ENCODE measurements around the gene PAK6.
A peak's percentile ranks its signal among the peaks of the same experiment; 100 is the strongest.

The PAK6 gene

DNA sequence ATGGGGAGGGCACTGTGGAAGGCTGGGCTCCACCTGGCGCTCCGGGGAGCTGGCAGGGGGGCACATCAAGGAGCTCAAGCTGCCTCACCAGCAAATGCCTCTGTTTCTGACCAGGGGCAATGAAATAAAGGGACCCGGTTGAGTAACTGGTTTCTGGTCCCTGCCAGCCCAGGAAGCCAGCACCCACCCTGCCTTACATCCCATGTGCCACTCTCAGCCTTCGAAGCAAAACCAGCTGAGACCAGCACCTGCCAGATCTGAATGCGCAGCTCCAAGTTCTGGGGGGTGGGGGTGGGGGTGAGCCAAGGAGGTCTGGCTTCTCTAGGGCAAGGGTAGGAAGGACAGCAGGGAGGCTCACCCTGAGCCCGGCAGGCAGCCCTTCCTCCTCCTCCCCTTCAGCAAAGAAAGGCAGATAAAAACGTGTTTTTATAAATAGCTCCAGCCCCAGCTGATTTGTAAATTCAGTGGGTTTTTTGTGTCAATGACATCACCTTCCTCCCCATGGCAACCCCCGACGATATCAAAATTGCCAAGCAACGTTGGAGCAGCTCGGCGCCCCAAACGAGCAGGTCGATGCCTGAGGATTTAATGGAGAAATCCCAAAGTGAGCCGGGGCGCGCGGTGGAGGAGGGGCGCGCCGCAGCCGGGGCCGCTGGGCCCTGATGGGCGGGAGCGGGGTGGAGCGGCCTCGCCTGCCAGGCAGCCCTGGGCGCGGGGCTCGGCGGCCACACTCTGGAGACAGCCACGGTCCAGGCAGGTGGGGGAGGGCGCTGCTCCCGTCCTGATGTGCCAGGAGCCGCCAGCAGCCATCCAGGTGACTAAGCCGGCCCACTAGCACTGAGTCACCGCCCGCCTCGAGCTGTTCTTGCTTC is at the start of gene PAK6:
Gene PAK6 (plus strand): TSS at position 532 of the 872 bp plus-strand sequence. CDS start 25,723 bp downstream, outside the sequence.
- DNase-seq, result no peak

DNA sequence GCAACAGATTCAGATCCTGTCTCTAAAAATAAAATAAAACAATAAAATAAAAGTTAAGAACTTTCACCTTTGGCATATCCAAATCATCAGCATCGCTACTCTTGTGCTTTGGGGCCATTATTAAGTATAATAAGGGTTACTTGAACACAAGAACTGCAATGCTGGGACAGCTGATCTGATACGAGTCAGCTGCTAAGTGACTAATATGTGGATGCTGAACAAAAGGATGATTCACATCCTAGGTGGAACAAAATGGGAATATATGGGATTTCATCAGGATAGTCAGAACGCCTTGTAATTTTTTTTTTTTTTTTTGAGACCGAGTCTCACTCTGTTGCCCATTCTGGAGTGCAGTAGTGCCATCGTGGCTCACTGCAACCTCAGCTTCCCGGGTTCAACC is 48.3 kb upstream of the PAK6 start:
- DNase-seq, result no peak

DNA sequence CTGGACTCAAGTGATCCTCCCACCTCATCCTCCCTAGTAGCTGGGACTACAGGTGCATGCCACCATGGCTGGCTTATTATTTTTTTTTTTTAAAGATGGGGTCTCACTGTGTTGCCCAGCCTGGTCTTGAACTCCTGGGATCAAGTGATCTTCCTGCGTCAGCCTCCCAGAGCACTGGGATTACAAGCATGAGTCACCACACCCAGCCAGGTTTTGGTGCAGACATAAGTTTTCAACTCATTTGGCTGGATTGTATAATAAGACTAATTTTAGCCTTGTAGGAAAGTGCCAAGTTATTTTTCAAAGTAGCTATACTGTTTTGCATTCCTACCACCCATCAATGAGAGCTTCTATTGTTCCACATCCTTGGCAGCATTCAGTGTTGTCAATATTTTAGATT is 45.9 kb upstream of the PAK6 start:
- no peak for DNase-seq

DNA sequence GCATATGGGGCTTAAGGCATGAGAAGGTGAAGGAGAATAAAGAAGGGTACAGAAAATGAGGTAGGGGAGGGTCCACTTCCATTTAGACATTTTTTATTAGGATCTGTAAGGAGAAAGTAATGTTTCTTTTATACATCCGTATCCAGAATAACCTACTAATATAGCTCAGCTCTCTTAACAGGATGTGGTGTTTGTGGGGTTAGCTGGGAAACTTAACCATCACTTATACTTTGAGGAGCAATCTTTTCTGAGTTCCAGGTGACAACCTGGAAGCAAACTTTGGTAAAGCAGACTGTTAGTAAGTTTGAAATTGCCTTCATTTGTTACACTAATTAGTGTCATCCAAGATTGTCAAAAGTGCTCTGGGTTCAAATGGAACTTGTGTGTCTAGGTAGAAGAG is 41.4 kb upstream of the PAK6 start:
- no peak for DNase-seq

DNA sequence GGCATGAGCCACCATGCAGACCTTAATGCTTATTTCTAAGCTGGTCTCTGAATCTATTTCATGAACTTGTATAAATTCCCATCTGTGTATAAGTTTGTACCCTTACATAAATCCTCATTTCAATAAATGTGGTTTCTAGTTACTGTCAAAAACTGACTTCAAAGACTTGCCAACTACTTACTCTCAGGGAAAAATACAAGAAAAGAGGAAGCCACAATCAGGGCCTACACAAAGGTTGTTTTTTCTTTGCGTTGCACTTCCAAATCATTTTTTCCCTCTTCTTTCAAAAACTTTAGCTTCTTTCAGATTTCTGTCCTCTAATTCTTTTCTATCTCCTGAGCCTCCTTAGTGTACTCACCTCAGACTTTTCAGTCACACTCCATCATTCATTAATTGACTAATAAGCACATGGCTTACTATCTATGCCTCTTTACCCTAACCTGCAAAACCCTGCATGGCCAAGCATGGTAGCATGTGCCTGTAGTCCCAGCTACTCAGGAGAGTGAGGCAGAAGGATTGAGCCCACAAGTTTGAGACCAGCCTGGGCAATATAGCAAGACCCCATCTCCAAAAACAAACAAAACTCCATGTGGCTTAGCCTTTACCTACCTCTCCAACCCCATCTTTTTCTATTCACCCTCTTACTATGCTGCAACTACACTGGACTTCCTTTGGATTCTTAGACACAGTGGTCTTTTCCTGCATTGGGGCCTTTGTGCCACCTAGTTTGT is 40.3 kb upstream of the PAK6 start:
- no peak for DNase-seq

DNA sequence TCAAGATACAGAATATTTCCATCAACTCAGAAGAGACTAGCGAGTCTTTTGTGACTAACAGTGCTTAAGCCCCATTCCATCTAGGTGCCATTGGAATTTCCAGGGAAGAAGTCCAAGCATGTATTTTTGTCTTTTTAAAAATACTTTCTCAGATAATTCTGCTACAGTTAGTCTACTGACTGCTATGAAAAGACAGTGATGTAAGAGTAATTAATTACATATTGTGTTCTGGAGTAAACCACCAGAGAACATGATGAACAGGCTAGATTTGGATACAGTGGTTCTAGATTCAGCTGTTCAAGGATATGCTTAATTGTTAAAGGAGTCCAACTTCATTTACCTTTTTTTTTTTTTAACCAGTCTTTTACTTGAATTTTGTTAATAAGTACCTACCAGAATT is 34.8 kb upstream of the PAK6 start:
- DNase-seq, result no peak

DNA sequence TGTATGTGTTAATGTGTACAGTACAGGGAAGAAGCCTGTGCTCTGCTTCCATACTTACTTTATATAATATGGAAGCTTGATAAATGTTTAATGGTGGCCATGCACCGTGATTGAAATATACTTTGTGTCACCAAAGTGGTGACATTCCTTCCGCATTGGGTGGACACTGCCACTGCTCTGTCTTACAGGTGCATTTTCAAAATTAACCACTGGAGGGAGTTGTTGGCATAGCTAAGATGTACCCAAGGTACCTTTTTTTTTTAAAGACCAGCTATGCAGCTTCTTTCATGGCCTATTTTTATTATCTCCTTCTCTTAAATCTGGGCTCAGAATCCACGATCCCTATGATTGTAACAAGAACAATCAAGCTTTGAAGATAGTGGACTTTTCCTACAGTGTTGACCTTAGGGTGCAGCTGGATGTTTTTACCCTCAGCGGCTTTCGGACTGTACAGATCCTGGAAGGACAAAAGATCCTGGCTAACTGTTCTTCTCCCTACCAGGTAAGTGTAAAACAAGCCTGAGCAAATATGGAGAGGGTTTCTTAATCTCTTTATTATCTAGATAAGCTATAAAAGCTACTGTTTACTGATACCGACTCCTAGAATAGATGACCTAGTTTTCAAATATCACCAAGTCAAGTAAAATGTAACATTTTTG is 21.6 kb upstream of the PAK6 start:
- peak in 1 of 2 donors; percentile 73 for DNase-seq

DNA sequence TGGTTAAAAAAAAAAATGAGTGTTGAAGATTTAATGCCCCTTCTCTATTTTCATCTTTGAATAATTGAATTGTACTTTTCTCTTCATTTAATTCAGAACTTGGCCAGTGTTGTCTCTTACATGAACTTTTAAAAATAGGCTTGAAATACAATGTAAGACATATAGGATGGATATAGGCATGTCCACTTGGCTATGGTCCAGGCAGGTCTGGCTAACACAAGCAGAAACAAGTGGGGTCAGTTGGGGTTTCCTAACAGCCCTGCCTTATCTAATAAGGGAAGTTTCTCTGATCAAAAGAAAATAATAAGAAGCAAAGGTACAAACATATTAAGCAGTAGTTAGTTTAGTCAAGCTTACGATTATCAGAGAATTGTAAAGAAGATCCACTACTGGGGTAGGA is 19.1 kb upstream of the PAK6 start:
- no peak for DNase-seq

DNA sequence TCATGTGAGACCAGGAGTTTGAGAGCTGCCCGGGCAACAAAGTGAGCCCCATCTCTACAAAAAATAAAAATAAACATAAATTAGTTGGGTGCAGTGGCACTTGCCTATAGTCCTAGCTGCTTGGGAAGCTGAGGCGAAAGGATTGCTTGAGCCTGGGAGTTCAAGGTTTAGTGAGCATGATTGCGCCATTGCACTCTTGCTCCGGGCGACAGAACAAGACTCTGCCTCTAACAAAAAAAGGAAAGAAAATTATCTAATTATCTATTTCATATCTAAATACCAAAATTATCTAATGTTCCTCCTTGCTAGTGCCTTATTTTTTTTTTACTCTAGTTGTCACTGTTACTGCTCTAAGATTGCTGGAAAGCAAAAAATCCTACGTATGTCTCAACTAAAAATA is 16.7 kb upstream of the PAK6 start:
- no peak for DNase-seq

DNA sequence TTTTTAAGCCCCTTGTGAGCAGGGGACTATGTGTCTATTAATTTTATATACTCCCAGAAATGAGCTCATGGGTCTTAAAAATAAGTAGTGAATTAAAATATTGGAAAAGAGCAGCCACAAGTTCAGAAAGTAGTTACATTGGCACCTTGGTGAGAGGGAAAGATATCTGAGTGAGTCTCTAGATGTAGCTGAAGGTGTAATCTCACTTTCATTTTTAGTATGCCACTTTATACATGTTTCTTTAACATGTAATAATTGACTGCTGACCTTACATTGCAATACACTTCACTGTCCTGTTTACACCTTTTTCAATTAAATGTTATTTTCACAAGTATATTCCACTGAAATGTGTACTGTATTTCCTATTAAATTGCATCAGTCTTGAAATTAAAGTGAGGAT is 12.1 kb upstream of the PAK6 start:
- DNase-seq, result no peak

DNA sequence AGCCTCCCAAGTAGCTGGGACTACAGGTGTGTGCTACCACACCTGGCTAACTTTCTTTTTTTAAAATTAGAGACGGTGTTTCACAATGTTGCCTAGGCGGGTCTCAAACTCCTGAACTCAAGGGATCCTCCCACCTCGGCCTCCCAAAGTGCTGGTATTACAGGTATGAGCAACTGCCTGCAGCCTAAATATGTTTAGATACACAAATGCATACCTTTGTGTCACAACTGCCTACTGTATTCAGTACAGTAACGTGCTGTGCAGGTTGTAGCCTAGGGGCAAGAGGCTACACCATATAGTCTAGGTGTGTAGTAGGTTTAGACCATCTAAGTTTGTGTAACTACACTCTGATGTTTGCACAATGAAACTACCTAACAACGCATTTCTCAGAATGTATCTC is 9.5 kb upstream of the PAK6 start:
- DNase-seq, result no peak

DNA sequence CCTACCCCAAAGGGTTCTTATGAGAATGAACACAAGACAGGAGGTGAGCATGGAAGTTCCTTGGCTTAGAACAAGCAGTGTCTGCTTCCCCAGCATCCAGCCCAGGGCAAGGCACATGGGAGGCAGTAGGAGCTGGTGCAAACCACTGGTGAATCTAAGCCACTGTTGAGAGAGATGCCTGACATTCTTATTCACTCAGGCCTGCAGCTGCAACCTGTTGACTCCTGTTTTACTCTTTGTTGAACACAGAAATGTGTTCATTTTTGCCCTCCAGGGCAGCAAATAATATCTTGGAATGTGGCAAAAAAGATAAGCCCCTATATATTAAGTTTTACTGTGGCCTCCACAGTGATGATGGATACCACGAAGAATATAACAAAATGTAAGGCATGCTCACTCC is 8.9 kb upstream of the PAK6 start:
- no peak for DNase-seq

DNA sequence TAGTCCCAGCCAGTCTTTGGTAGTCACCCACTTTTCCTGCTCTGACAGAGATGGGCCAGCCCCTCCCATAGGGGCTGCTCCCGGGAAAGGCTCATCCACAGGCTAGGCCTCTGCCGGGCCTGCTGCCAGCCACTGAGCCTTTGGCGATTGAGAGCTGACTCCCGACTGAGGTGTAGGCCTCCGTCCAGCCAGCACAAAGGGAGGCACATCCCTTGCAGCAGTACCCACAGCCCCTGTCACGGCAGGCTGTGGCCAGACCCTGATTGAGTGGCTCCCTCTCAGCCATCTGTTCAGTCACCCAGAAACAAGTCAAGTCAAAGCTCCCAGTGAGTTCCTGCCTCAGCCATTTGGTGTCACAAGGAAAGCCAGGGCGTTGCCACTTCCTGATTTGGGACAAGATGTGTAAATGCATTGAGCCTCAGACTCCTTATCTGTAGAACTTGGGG is 6.2 kb upstream of the PAK6 start:
- no peak for DNase-seq

DNA sequence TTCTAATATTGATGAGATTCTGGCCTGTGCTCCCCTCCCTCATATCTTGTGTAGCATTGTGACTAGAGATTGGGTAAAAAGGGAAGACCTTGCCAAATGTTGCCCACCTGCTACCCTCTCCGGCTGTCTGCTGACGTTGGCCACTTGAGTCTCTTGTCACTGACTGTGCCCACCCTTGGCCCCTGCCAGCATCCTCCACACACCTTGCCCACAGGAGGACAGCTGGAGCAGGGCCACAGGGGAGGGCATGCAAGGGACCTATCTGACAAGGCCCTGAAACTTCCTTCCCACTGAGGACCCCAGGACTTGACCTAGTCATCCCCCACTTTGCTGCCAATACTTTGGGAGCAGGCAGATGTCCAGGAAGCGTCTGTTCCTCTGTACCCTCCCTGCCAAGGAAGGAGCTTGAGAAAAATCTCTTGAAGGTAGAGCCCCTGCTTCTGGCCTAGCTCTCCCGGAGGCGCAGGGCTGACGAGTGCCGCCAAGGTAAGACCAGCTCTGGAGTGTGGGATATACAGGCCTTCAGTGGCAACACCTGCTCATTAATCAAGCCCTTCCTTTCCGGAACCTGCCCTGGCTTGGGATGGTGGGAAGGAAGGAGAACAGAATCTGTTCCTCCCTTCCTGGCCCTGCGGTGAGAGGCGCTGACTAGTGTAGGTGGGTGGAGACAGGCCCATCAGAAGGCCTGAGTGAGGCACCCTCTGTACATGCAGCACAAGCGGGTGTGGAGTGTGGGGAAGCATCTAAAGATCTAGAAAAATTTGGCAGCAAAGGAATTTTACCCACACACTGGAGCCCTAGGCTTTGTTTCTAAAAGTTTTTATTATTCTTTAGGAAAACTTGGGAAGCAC is 4.9 kb upstream of the PAK6 start:
- no peak for DNase-seq

DNA sequence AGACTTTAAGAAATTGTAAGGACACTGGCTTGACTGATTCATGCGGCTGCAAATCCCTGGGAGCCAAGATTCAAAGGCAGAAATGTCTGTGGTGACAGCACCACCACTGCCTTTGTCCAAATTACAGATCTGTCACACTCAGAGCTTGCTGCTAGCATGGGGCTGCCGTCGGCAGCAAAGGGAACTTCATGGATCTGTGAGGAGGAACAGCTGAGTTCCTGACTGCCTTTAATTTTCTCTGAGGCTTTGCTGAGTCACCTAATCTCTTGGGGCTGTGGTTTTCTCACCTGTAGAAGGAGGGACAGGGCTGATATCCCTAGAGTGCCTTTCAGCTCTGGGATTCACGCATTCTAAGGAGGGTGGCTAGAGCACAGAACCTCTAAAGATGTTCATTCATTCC is 4.1 kb upstream of the PAK6 start:
- DNase-seq, result no peak

DNA sequence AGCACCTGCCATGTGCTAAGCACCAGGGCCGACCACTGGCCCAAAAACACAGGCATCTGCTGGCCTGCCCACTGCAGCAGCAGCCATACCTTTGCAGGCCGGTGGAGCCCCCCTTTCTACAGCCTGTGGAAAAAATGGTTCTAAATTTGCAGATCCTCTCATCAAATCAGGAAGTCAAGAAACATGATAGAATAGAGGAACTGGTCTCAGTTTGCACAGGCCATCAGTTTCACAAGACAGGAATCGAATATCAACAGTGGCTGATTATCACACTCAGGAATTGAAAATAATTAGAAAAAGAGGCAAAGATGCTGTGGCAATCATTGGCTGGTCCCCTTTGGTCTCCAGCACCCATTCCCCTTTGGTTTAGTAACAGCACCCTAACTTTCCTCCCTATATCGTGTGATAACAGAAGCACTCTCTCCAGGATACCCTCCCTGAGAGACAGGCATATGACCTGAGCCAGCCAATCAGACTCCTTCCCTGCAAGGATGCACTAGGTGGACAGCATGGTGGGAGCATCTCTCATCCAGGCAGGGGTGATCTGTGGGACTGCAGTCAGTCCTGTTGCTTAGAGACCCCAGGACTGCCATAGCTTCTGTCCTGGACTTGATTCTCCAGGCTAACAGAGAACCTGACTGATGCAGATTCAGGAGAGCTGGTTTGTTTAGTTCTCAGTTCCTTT is 3.5 kb upstream of the PAK6 start:
- DNase-seq, result peak in 1 of 2 donors; percentile 20

DNA sequence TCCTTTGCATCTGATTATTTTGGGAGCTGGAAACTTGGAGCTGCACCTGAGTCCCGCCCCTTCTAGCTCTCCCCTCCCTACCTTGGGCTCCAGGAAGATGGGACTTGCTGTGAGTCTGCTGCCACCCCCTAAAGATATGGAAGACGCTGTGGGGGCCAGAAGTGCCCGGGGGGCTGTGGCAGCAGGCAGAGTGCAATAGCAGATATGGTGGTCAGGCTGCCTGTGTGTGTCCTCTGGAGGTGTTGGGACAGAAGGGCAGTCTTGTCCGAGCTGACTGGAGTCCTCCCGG is 485 bp downstream of the PAK6 start:
- DNase-seq, result no peak

DNA sequence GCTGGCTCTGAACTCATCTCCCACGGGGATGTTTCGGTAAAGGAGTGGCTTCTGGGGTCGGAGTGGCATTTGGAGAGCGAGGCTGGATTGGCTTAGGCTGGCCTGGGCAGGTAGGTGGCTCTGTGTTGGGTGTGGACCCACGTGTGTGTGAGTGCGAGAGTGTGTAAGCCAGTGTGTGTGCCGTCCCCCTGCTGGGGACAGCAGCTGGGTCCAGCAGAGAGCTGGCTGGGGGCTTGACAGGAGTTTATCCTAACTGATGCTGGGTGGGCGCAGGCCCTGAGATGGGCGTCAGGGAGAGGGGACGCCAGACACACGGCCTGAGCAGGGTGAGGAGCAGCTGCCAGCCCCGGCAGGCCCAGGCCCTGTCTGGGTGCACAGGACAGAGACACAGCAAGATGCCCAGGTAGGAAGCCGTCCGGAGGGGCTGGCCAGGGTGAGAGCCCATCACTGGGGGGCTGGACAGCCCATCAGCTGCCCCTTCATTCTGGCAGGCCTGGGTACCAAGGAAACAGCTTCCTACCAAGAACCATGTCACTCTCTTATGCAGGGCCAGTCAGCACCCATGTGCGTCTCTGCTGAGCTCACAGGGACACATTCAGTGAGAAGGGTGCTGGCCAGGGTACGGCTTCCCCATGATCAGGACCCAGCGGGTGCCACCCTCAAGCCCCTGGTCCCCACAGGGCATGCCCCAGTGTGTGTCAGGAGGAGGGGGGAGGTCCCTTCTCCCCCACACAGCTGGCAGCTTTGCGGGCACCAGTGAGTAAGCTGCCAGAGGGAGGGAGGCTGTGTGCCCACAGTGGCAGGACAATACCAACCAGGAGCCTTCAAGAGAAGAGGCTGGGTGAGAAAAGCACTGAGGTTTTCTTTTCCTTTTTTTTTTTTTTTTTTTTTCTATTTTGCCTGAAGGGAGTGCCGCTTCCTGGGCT is 1.1 kb downstream of the PAK6 start:
- no peak for DNase-seq

DNA sequence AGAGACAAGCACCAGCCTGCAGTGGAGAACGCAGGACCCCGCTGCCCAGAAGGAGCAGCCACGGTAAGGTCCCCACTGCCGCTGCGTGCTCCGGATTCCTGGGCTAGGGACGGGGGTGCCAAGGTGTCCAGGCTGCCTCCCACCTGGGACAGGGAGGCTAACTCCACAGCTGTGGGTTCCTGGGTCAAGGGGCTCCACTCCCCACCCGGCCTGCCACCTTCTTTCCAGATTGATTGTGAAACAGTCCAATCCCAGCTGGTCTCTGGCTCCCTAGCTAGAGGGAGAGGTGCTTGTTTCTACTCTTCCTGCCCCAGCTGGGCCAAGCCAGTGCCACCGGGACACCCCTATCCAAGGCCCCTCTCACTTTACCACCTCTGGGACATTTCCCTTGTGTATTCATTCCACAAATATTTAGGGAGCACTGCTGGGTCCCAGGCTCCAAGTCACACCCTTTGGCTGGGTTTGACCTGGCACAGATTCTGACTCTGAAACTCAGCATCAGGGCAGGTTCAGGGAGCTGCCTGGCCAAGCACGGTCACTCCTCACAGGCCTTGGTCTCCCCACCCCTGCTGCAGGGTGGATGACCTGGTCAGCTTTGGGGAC is 1.9 kb downstream of the PAK6 start:
- DNase-seq, result no peak

DNA sequence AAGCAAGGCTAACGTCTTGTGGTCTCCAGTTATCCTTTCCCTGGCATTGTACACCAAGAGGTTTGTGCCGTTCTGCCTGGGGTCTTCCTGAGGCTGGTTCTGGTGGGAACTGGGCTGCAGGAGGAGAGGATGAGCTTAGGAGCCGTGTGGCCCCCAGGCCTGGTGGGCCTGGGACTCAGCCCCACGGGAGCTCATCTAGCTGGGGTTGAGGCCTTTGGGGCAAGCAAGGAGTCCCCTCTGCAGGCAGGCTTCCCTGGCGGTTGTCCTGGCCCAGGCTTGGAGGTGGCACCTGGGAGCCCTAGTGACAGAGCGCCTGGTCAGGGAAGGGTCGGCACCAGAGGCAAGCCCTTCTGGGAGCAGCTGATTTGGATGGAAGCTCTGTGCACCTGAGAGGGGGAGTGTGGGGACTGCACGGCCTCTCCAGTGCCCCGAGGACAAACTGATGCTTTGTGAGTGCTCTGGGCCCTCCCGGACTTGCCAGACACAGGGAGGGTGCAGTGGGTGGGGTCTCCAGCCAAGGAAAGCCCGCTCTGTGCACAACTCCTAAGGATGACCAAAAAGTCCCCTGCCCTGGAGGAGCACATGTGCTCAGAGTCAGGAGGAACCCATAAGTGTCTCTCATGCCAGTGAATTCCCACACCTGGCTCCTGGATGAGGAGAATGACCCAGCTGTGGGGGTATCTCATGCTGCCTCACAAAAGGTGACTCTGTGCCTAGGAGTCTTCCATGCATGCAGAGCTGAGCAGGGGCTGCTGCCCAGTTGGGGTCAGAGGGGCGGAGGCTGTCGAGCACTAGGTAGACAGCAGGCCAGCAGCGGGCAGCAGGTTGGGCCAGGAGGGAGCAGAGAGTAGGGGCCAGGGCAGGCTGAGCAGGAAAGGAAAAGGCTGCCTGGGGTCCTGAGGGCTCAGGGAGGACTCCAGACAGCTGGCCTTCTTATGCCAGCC is 2.7 kb downstream of the PAK6 start:
- DNase-seq, result no peak
